GM18508 (cell line): Measurements from ENCODE around the gene OR56A4.

ENCODE experiments used
- ATAC-seq: cut with Tn5 transposase; IDR thresholded peaks from one replicate; pipeline ENCODE4 v1.9.1; 2021; ENCODE audit warnings: moderate number of reproducible peaks; ENCODE audit not compliant: insufficient read depth, unreplicated experiment

OR56A4 gene, protein sequence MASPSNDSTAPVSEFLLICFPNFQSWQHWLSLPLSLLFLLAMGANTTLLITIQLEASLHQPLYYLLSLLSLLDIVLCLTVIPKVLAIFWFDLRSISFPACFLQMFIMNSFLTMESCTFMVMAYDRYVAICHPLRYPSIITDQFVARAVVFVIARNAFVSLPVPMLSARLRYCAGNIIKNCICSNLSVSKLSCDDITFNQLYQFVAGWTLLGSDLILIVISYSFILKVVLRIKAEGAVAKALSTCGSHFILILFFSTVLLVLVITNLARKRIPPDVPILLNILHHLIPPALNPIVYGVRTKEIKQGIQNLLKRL

GRCh38 chr11:6006846-6007245 is at the start of gene OR56A4:
TSS of gene OR56A4 (minus strand) at chr11:6006946. CDS start at chr11:6002992, 3,954 bp downstream.
- ATAC-seq: no peak

GRCh38 chr11:6055569-6055968 is 48.8 kb upstream of the OR56A4 start:
- no peak for ATAC-seq

GRCh38 chr11:6052374-6052773 is 45.6 kb upstream of the OR56A4 start:
- no peak for ATAC-seq

- ATAC-seq: no peak
Measured at GRCh38 chr11:6040874-6041273, 34.1 kb upstream of the OR56A4 start.

DNA sequence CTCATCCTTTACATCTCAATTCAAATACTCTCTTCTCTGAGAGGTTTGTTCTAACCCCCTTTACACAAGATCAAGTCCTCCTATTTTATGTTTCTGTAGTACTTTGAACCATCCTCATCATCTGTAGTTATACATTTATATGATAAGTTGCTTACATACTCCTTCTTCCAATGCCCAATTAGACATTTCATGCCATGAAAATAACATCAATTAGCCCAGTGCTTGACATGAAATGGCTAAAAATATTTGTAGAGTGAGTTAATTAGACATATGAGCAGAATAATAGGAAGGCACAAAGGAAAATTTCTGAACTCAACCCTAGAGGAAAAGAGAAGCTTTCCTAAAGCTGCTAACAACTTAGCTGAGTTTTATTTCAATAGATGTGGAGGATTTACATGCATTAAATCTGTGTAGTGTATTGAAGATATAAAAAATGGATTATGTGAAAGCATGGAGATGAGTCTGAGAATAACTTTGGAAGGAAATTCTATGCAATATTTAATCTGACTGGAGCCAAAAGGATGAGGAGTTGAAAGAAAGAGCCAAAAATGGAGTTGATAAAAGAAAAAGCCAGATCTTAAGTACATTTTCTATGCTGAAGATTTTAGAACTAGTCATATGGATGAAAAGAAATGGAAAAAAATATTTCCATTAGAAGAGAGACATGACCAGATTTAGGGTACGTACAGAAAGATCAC is 24.1 kb upstream of the OR56A4 start, which contains the start of gene OR56A1:
TSS of gene OR56A1 (minus strand) at position 51 of the 698 bp plus-strand sequence. CDS start 3,066 bp downstream, outside the sequence.
- ATAC-seq: no peak

DNA sequence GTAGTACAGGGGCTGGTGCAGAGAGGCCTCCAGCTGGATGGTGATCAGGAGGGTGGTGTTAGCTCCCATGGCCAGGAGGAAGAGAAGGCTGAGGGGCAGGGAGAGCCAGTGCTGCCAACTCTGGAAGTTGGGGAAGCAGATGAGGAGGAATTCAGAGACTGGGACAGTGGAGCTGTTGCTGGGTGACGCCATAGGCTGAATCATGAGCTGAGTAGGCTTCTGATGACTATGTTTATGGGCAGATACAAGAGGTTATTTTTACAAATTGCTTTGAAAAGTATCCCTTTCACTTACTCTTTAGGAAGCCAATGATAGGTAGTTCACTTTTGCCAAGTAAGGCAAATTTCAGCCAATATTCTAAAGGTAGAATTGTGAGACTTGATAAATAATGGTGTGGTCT is 20.8 kb upstream of the OR56A4 start:
- ATAC-seq: no peak

- ATAC-seq: no peak
Measured at GRCh38 chr11:6025056-6025455, 18.3 kb upstream of the OR56A4 start.

GRCh38 chr11:6022956-6023355 is 16.2 kb upstream of the OR56A4 start:
- no peak for ATAC-seq

DNA sequence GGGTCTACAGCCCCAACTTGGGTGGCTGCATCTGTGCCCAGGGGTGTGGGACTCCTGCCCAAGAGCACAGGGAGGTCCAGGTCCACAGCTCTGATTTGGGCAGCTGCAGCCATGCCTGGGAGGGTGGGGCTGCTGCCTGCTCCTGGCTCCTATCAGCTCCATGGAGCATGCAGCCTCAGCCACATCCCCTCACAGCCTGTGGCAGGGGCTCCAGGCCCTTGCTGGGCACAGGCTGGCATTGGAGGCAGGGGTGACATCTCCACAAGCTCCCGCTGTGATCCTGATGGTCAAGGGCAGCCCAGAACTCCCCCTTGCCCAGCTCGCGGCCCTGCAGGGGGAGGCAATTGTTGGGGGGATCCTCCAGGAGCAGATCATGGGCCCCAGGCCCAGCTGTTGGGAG is 6.3 kb upstream of the OR56A4 start:
- ATAC-seq: no peak

GRCh38 chr11:6012035-6012668 is 5.4 kb upstream of the OR56A4 start:
- no peak for ATAC-seq

GRCh38 chr11:6006395-6006794 is 351 bp downstream of the OR56A4 start:
- no peak for ATAC-seq

GRCh38 chr11:6002202-6002699 is 4.5 kb downstream of the OR56A4 start:
- ATAC-seq: no peak

- ATAC-seq: no peak
Measured at GRCh38 chr11:5994791-5995190, 12.0 kb downstream of the OR56A4 start.

DNA sequence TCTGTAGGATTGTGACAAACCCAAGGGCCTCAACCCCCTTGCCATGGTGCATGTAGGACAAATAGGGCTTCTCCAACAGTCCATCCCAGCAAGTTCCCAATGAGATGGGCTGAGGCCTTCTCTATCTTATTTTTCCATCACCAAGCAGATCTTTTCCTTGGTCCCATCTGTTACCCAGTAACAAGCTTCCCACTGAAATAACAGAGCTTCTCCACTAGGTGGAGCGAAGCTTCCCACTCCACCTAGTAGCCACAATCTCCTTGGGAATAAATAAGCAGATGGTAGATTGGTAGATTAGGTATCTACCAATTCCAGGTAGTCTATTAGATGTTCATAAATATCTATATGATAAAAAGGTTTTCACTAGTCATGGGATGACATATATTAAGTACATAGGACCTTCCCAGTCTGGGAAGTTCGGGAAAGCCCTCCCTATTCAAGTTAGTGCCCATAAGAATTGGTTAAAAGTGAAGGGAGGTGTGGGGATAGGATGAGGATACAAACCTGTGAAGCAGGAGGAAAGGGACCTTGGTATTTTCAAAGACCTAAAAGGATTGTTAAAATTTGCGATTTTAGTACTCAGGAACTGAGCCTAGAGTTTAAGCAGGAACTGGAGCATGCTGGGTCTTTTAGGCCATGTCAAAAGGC is 14.0 kb downstream of the OR56A4 start:
- ATAC-seq: no peak

DNA sequence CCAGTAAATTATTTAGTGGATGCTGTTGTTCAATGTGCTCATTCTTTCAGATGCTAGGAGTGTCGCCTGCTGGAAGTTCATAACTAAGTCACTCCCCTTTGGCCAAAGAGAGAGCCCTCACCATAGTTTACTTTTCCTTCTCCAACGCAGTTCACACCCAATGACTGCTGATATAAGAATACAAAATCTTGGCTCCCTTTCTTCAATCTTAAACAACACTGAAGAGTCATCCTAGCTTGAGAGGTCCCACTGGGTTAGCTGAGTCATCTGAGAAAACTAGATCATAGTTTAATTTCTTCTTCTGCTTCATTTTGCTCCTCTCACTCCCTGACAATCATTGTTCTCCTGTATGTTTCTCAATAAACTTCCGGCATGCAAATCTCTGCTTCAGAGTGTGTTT is 14.6 kb downstream of the OR56A4 start:
- no peak for ATAC-seq

GRCh38 chr11:5989203-5989602 is 17.5 kb downstream of the OR56A4 start:
- ATAC-seq: no peak

DNA sequence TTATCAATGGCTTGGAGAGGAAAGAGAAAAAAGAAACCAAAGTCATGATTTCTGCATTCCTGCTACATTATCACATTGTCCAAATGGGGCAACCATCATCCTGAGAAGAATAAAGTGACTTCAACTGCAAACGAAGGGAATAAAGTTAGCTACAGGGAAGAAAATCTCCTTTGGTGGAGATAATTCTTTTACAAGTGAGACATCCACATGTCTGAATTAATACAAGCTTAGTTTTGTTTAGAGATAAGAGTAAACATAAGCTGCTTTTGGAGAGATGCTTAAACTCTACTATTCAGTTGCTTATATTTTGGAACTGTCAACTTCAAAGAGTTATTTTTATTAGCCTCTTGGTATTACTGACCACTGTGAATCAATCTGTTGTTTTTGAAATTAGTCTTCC is 19.9 kb downstream of the OR56A4 start, which contains the start of gene OR52L1:
TSS of gene OR52L1 (minus strand) at position 101 of the 400 bp plus-strand sequence. CDS start at position 46, 55 bp downstream.
- no peak for ATAC-seq

GRCh38 chr11:5983443-5983842 is 23.3 kb downstream of the OR56A4 start:
- no peak for ATAC-seq

DNA sequence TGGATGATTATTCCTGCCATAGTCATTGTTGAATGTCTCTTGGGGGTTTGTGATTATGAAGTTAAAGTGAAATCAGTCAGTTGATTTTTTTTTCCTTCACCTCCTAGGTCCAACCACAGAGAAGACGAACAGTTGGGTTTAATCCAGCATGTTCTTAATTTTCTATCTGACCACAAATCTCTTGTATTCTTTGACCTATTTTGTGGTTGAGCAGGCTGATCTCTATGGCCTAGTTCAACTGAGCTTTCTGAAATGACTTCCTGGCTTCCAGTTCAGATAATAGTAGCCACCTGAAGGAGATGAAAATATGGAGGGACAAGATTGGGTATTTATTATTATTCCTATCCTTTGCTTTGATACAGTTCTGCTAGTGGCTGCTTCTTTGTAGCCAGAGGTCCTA is 33.2 kb downstream of the OR56A4 start:
- ATAC-seq: no peak

DNA sequence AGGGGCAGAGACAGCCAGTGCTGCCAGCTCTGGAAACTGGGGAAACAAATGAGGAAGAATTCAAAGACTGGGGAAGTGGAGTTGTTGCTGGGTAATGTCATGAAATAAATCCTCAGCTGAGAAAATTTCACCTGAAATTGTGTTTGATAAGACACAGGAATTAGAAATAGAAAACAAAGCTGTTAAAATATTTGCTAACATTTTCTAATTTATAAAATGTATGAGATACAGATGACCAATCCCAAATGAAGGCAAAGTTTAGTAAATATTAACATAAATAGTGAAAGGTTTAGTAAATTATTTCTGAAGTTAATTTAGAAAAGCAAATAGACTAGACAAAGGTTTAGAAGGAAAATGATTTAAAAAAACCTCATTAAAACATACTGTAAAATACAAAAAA is 38.4 kb downstream of the OR56A4 start, which contains the start of gene OR56A5:
TSS of gene OR56A5 (minus strand) at position 101 of the 400 bp plus-strand sequence. CDS start at position 101, 0 bp downstream.
- no peak for ATAC-seq
